ENCODE results near the gene ZNF608. TPM values are rescaled to one million over a fixed set of nuclear protein-coding genes. Genes with fewer than 3 reads are reported as not detected.

Gene ZNF608, protein sequence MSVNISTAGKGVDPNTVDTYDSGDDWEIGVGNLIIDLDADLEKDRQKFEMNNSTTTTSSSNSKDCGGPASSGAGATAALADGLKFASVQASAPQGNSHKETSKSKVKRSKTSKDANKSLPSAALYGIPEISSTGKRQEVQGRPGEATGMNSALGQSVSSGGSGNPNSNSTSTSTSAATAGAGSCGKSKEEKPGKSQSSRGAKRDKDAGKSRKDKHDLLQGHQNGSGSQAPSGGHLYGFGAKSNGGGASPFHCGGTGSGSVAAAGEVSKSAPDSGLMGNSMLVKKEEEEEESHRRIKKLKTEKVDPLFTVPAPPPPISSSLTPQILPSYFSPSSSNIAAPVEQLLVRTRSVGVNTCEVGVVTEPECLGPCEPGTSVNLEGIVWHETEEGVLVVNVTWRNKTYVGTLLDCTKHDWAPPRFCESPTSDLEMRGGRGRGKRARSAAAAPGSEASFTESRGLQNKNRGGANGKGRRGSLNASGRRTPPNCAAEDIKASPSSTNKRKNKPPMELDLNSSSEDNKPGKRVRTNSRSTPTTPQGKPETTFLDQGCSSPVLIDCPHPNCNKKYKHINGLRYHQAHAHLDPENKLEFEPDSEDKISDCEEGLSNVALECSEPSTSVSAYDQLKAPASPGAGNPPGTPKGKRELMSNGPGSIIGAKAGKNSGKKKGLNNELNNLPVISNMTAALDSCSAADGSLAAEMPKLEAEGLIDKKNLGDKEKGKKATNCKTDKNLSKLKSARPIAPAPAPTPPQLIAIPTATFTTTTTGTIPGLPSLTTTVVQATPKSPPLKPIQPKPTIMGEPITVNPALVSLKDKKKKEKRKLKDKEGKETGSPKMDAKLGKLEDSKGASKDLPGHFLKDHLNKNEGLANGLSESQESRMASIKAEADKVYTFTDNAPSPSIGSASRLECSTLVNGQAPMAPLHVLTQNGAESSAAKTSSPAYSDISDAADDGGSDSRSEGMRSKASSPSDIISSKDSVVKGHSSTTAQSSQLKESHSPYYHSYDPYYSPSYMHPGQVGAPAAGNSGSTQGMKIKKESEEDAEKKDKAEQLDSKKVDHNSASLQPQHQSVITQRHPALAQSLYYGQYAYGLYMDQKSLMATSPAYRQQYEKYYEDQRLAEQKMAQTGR (N-terminal part only)
- 6.2 TPM for polyA plus RNA-seq (2012; ENCODE audit: low read depth, missing spikeins)

DNA sequence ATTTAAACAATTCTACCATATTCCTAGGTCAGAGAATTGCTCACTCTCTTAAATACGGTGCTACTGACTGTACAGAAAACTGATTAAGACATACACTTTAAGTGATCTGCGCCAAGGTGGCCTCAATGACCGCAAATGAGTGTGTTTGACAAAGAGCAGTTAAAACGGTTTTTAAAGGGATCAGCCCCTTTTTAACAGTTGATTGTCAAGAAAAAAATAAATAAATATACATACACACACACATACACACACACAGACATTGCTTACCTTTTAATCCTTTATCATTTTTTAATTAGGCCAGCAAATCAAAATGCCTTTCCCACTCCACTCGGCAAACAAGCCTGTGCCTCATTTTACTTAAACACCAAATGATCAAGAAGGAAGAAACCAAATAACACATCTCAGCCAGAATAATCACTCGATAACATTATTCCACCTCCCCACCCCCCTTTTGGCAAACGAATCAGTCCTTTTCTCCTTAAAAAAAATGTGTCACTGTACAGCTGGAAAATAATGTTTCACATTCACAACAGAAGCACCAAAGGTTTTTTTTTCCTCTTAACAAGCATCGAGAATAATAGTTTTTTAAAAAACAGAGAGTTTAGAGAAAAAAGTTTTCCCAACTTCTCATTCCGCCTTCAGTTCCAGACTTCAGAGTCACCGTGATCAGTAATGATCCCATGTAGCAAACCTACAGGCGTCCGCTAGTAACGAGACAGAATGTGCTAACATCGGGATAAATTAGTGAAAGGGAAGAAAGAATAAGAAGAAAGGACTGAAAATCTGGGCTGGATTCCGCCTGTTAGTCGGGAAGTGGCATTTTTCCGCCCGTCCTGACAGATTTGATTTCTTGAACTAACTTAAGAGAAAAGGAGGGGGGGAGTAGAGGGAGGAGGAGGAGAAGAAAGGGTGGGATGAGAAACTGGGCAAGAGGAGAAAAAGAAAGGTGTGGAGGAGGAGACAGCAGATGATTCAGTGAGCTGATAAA is at the start of gene ZNF608:
Gene ZNF608, minus strand, starts transcription at position 712 of the 988 bp plus-strand sequence. CDS start 1,650 bp downstream, outside the sequence.
- DNase-seq (ENCODE audit: insufficient read length, low spot score) (no peak), FAIRE-seq (peak; percentile 64)
- TF ChIP-seq POLR2A (IDR thresholded peaks at IDR 0.05; ENCODE audit: low read depth, low read length) (0 out of 2 replicates have a peak, but pooled peaks have one; percentile 4), POLR2AphosphoS5 (IDR thresholded peaks at IDR 0.05; ENCODE audit: low read depth, low read length) (no peak)

DNA sequence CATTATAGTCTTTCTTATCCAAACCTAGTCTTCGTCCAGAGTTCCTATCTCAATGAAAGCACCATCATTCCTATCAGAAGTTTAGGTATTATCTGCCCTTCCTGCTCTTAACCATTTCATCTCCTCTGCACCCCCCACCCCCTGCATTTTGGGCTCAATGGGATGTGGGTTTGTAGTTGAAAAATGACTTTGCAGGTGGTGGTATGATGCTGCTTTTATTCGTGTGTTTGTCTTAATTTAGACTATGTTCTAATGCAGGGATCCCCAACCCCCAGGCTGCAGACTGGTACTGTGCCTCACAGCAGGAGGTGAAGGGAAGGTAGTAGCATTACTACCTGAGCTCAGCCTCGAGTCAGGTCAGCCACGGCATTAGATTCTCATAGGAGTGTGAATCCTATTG is 49.4 kb upstream of the ZNF608 start:
- FAIRE-seq, result peak; percentile 76
- no peak for DNase-seq (ENCODE audit: insufficient read length, low spot score)
- no peak for TF ChIP-seq PAX5 (IDR thresholded peaks at IDR 0.05; ENCODE audit: insufficient read depth, low read length, severe bottlenecking)
- TF ChIP-seq SPI1 (IDR thresholded peaks at IDR 0.05; ENCODE audit: low read depth, low read length), result no peak
- TF ChIP-seq POU2F2 (IDR thresholded peaks at IDR 0.05; ENCODE audit: low read depth, low read length), result no peak
- no peak for TF ChIP-seq TAF1 (IDR thresholded peaks at IDR 0.05; ENCODE audit: low read depth, low read length)
- TF ChIP-seq POLR2A (IDR thresholded peaks at IDR 0.05; ENCODE audit: low read depth, low read length), result no peak
- TF ChIP-seq POLR2AphosphoS5 (IDR thresholded peaks at IDR 0.05; ENCODE audit: low read depth, low read length), result no peak

DNA sequence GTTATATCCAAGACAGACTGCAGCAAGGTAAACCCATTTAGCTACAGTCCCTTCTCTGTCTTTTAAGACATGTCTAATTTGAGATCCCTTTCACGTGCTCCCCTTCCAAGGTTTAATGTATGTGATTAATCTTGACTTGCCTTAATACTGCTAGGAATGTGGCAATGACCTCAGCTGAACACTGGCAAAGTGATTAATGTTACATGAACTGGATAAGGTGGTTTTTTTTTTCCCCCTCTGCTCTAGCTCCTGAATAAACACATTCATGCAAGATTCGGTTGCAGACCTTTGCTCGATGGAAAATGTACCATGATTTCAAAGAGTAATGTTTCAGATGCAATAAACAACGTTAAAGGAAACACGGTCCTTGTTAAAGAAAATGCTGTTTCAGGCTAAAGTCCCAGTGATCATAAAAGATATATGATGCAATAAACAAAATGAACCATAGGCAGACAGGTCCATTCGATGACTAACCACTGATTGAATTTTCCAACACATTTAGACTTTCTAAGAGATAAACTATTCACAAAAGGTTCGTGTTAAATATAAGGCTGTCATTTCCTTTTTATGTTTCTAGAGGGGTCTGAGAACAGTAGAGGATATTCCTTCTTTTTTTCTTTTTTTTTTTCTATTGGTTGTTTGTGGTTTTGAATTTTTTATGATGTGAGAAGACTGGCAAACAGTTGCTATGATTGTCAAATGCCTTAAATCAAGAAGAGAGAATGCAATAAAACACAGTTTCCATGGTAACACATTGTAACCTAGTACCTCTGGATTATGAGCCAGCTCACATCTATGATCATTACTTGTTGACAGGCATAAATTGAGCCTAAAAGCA is 44.7 kb upstream of the ZNF608 start:
- TF ChIP-seq POLR2AphosphoS5 (IDR thresholded peaks at IDR 0.05; ENCODE audit: low read depth, low read length) (no peak), POU2F2 (IDR thresholded peaks at IDR 0.05; ENCODE audit: low read depth, low read length) (no peak), PAX5 (IDR thresholded peaks at IDR 0.05; ENCODE audit: insufficient read depth, low read length, severe bottlenecking) (no peak), SPI1 (IDR thresholded peaks at IDR 0.05; ENCODE audit: low read depth, low read length) (no peak), POLR2A (IDR thresholded peaks at IDR 0.05; ENCODE audit: low read depth, low read length) (no peak), TAF1 (IDR thresholded peaks at IDR 0.05; ENCODE audit: low read depth, low read length) (no peak)

DNA sequence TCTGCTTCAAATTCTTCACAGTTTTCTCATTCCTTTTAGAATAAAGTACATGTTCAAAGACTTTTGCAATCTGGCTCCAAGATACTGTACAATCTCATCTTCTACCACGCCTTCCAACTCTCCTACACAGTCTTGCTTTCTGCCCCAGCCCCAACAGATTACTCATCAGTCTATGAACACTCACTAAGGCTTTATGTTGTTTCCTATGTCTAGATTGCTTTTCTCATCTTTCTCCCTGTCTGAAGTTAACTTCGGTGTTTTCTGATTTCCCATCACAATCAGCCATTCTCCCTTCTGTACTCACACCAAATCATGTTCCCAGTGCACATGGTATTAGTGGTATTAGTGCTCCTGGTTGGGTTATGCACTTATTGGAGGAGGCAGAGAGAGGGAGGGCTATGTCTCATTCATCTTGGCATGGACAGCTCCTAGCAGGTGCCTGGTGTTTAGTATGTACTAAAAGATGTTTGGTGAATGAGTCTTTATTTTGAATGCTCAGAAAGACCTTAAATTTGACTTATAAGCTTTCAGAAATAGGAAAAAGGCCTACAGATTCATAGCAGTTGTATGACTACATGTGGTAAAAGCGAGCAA is 44.0 kb upstream of the ZNF608 start:
- DNase-seq (ENCODE audit: insufficient read length, low spot score) (no peak), FAIRE-seq (no peak)
- TF ChIP-seq POU2F2 (IDR thresholded peaks at IDR 0.05; ENCODE audit: low read depth, low read length) (no peak), TAF1 (IDR thresholded peaks at IDR 0.05; ENCODE audit: low read depth, low read length) (no peak), POLR2AphosphoS5 (IDR thresholded peaks at IDR 0.05; ENCODE audit: low read depth, low read length) (no peak), PAX5 (IDR thresholded peaks at IDR 0.05; ENCODE audit: insufficient read depth, low read length, severe bottlenecking) (no peak), SPI1 (IDR thresholded peaks at IDR 0.05; ENCODE audit: low read depth, low read length) (no peak), POLR2A (IDR thresholded peaks at IDR 0.05; ENCODE audit: low read depth, low read length) (no peak)

More for the DNA sequence above, 44.7 kb upstream of the ZNF608 start:
- no peak for DNase-seq (ENCODE audit: insufficient read length, low spot score)
- FAIRE-seq, result no peak

DNA sequence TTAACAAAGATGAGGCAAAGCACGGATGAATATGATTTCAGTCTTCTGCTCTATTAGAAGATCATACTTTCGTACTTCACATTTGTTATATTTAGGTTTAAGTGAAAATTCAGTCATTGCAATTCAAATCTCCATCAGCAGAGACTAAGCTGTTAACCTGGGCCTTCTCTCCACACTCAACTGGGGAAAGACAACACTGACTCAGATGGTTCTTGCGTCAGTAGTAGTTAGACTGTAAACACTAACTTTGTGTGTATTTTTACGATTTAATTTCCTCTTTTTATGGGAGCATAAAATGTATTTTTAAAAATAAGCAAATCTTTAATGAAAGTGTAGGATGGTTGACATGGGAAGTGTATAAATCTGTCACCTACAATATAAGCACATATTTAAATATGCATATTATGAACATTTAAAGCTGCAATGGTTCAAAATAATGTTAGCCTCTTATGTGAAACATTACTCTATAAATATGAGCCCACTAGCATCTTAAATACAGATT is 42.7 kb upstream of the ZNF608 start:
- TF ChIP-seq PAX5 (IDR thresholded peaks at IDR 0.05; ENCODE audit: insufficient read depth, low read length, severe bottlenecking) (no peak), POLR2AphosphoS5 (IDR thresholded peaks at IDR 0.05; ENCODE audit: low read depth, low read length) (no peak), TAF1 (IDR thresholded peaks at IDR 0.05; ENCODE audit: low read depth, low read length) (no peak), SPI1 (IDR thresholded peaks at IDR 0.05; ENCODE audit: low read depth, low read length) (no peak), POLR2A (IDR thresholded peaks at IDR 0.05; ENCODE audit: low read depth, low read length) (no peak), POU2F2 (IDR thresholded peaks at IDR 0.05; ENCODE audit: low read depth, low read length) (no peak)
- no peak for FAIRE-seq
- no peak for DNase-seq (ENCODE audit: insufficient read length, low spot score)

DNA sequence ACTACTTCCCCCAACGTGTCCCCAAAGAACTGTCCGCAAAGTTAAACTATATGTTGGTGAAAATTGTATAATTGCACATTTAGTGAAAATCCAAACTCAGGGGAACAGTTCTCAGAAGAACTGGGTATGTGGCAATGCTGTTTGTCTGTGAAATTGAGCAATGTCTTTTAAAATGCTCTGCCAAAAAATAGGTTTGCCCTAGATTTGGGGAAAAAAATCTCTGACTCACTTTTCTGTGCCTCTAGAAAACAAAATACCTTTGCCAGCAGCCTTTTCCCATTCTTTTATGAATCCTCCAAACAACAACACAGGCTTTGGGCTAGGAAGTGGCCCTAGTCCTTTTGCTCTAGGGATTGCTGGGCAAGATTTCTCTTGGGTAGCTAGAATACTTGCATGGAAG is 37.4 kb upstream of the ZNF608 start:
- TF ChIP-seq POU2F2 (IDR thresholded peaks at IDR 0.05; ENCODE audit: low read depth, low read length) (no peak), POLR2A (IDR thresholded peaks at IDR 0.05; ENCODE audit: low read depth, low read length) (no peak), TAF1 (IDR thresholded peaks at IDR 0.05; ENCODE audit: low read depth, low read length) (no peak), PAX5 (IDR thresholded peaks at IDR 0.05; ENCODE audit: insufficient read depth, low read length, severe bottlenecking) (no peak), SPI1 (IDR thresholded peaks at IDR 0.05; ENCODE audit: low read depth, low read length) (no peak), POLR2AphosphoS5 (IDR thresholded peaks at IDR 0.05; ENCODE audit: low read depth, low read length) (no peak)
- DNase-seq (ENCODE audit: insufficient read length, low spot score) (no peak), FAIRE-seq (no peak)

DNA sequence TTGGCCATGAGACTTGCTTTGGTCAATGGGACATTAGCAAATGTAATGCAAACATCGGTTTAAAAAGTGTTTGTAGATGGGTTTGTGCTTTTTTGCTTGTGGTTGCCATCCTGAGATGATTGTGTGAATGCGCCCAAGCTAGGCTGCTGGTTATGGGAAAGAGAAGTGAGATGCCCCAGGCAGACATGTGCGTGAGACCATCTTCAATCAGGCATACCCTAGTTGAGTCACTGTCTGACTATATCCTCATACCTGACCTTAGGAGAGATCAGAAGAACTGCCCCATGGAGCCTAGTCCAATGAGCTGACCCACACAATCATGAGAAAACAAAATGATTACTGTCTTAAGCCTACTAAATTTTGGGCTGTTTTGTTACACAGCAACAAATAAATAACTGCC is 36.8 kb upstream of the ZNF608 start:
- TF ChIP-seq SPI1 (IDR thresholded peaks at IDR 0.05; ENCODE audit: low read depth, low read length) (no peak), POLR2AphosphoS5 (IDR thresholded peaks at IDR 0.05; ENCODE audit: low read depth, low read length) (no peak), TAF1 (IDR thresholded peaks at IDR 0.05; ENCODE audit: low read depth, low read length) (no peak), PAX5 (IDR thresholded peaks at IDR 0.05; ENCODE audit: insufficient read depth, low read length, severe bottlenecking) (no peak), POU2F2 (IDR thresholded peaks at IDR 0.05; ENCODE audit: low read depth, low read length) (no peak), POLR2A (IDR thresholded peaks at IDR 0.05; ENCODE audit: low read depth, low read length) (no peak)
- FAIRE-seq (no peak), DNase-seq (ENCODE audit: insufficient read length, low spot score) (no peak)

All from GM12891 (cell line).